ENCODE measurements around the gene NUP210. TPM values are rescaled to one million over a fixed set of nuclear protein-coding genes. Genes with fewer than 3 reads are reported as not detected.

The NUP210 gene
- polyA plus RNA-seq, 1 of the 3 experiments (the other 2 are of a cell fraction): 1.8 TPM

- no peak for TF ChIP-seq REST (IDR thresholded peaks at IDR 0.05; ENCODE audit: low read depth, low read length)
- TF ChIP-seq USF2 (IDR thresholded peaks at IDR 0.05; ENCODE audit: borderline replicate concordance, low read depth, low read length): no peak
- TF ChIP-seq EZH2phosphoT487 (IDR thresholded peaks at IDR 0.05; ENCODE audit: borderline replicate concordance, low read depth): no peak
- no peak for TF ChIP-seq MEF2A (IDR thresholded peaks at IDR 0.05; ENCODE audit: borderline replicate concordance, low read depth)
Observed at GRCh38 chr3:13345284-13345683, 74.8 kb downstream of the NUP210 start (continued).

- no peak overlapping the region for H2AFZ ChIP-seq (ENCODE audit: low read depth)
- no peak overlapping the region for H3K4me2 ChIP-seq
- 82% methylated on average over 9 of the region's 9 CpGs for WGBS (ENCODE audit: low lambda C conversion rate)
- H3K4me3 ChIP-seq (ENCODE audit: low read depth in 2 of 2, low read length in 1 of 2): no peak overlapping the region
- H4K20me1 ChIP-seq (ENCODE audit: insufficient read depth): no peaks in the 10 kb centered on the region
- no peaks in the 10 kb centered on the region for H3K9me3 ChIP-seq
- H3F3A ChIP-seq (replicated peaks; ENCODE audit: insufficient read depth): no peaks in the 10 kb centered on the region
- no peak overlapping the region for H3K9ac ChIP-seq
- ChIA-PET CTCF (interaction anchor here (0.9 to 3.1 kb wide), 6 partner anchors 12 to 183 kb away, joined by 3 to 8 read pairs (median 4); no protein-coding TSS in a partner anchor), POLR2A (no interaction called here)
- H3K9me2 ChIP-seq: no peaks in the 10 kb centered on the region
- H3K27ac ChIP-seq (ENCODE audit: low read depth in 2 of 2, low read length in 1 of 2): no peak overlapping the region
- H3K27me3 ChIP-seq (ENCODE audit: insufficient read depth): no peaks in the 10 kb centered on the region; the same call in 1 of the 2 replicates
- no peaks in the 10 kb centered on the region; a peak in 1 of 4 replicates for H3K4me1 ChIP-seq (ENCODE audit: control insufficient read depth in 1 of 2, insufficient read depth in 2 of 2, low read depth in 1 of 2, low read length in 1 of 2)
- no peaks in the 10 kb centered on the region for H3K79me2 ChIP-seq (ENCODE audit: insufficient read depth)
- no peak for DNase-seq
- H3K36me3 ChIP-seq (replicated peaks in 1 of 2; ENCODE audit: control insufficient read depth in 1 of 2, insufficient read depth in 2 of 2, low read length in 1 of 2): no peaks in the 10 kb centered on the region
- TF ChIP-seq MEF2A (IDR thresholded peaks at IDR 0.05; ENCODE audit: borderline replicate concordance, low read depth): no peak
- TF ChIP-seq FOXJ3 (CRISPR knock-in tag; IDR thresholded peaks at IDR 0.05): no peak
- TF ChIP-seq GABPA (IDR thresholded peaks at IDR 0.05; ENCODE audit: low read depth): no peak
- TF ChIP-seq RXRA (IDR thresholded peaks at IDR 0.05; ENCODE audit: borderline replicate concordance, low read depth): no peak
- TF ChIP-seq EP300 (IDR thresholded peaks at IDR 0.05; ENCODE audit: borderline replicate concordance in 1 of 2, low read depth in 1 of 2, low read length in 1 of 2): no peak
- no peak for TF ChIP-seq NFIC (IDR thresholded peaks at IDR 0.05; ENCODE audit: borderline replicate concordance)
- no peak for TF ChIP-seq ZBTB33 (IDR thresholded peaks at IDR 0.05; ENCODE audit: borderline replicate concordance, low read depth)
- no peak for TF ChIP-seq REST (IDR thresholded peaks at IDR 0.05; ENCODE audit: low read depth, low read length)
- TF ChIP-seq MAX (IDR thresholded peaks at IDR 0.05; ENCODE audit: low read depth): no peak
- no peak for TF ChIP-seq RFX5 (IDR thresholded peaks at IDR 0.05; ENCODE audit: low read length)
- TF ChIP-seq NRF1 (IDR thresholded peaks at IDR 0.05; ENCODE audit: low read depth, low read length): no peak
- TF ChIP-seq USF2 (IDR thresholded peaks at IDR 0.05; ENCODE audit: borderline replicate concordance, low read depth, low read length): no peak
- TF ChIP-seq IRF3 (IDR thresholded peaks at IDR 0.05; ENCODE audit: low read depth, low read length): no peak
- TF ChIP-seq PBX3 (IDR thresholded peaks at IDR 0.05): no peak
Observed at GRCh38 chr3:13344663-13345062, 75.5 kb downstream of the NUP210 start.

Measured in SK-N-SH (cell line).